IPS-18a (cell line): ENCODE results near the gene MED15.

Experiments used
- H3K27ac ChIP-seq: one replicate; pipeline ENCODE4 v1.5.1; 2013; ENCODE audit warnings: low read length
- H3K27me3 ChIP-seq: one replicate; pipeline ENCODE4 v1.6.1; 2013; ENCODE audit warnings: mild to moderate bottlenecking, low read length; ENCODE audit not compliant: control insufficient read depth, insufficient read depth
- H3K36me3 ChIP-seq: one replicate; pipeline ENCODE4 v1.6.1; 2013; ENCODE audit warnings: low read depth, low read length; ENCODE audit not compliant: control insufficient read depth
- H3K4me1 ChIP-seq: one replicate; pipeline ENCODE4 v1.6.1; 2013; ENCODE audit warnings: low read depth, low read length; ENCODE audit not compliant: control insufficient read depth
- H3K4me3 ChIP-seq: one replicate; pipeline ENCODE4 v1.5.1; 2013; ENCODE audit warnings: low read length
- H3K9ac ChIP-seq: one replicate; pipeline ENCODE4 v1.6.1; 2013; ENCODE audit warnings: mild to moderate bottlenecking, low read length, moderate library complexity
- H3K9me3 ChIP-seq: one replicate; pipeline ENCODE4 v1.6.1; 2013; ENCODE audit warnings: low read depth, low read length; ENCODE audit not compliant: control insufficient read depth

The MED15 gene

GRCh38 chr22:20624161-20624616 is 116.8 kb downstream of the MED15 start:
- Histone ChIP-seq H3K4me1 (no peaks in the 10 kb centered on the region), H3K27ac (no peak overlapping the region), H3K9ac (no peak overlapping the region), H3K9me3 (no peaks in the 10 kb centered on the region), H3K36me3 (no peaks in the 10 kb centered on the region), H3K27me3 (no peaks in the 10 kb centered on the region), H3K4me3 (no peak overlapping the region)

GRCh38 chr22:20625270-20625669 is 117.9 kb downstream of the MED15 start:
- H3K4me3 ChIP-seq = no peak overlapping the region
- H3K36me3 ChIP-seq = no peaks in the 10 kb centered on the region
- no peak overlapping the region for H3K27ac ChIP-seq
- H3K27me3 ChIP-seq = no peaks in the 10 kb centered on the region
- H3K9me3 ChIP-seq = no peaks in the 10 kb centered on the region
- no peak overlapping the region for H3K9ac ChIP-seq
- H3K4me1 ChIP-seq = no peaks in the 10 kb centered on the region

GRCh38 chr22:20626811-20627210 is 119.4 kb downstream of the MED15 start:
- Histone ChIP-seq H3K4me1 (no peaks in the 10 kb centered on the region), H3K9ac (no peak overlapping the region), H3K36me3 (no peaks in the 10 kb centered on the region), H3K4me3 (no peak overlapping the region), H3K9me3 (no peaks in the 10 kb centered on the region), H3K27me3 (no peaks in the 10 kb centered on the region), H3K27ac (no peak overlapping the region)

GRCh38 chr22:20627432-20627831 is 120.0 kb downstream of the MED15 start:
- Histone ChIP-seq H3K9me3 (no peaks in the 10 kb centered on the region), H3K4me1 (no peaks in the 10 kb centered on the region), H3K4me3 (no peak overlapping the region), H3K27ac (no peak overlapping the region), H3K9ac (no peak overlapping the region), H3K27me3 (no peaks in the 10 kb centered on the region), H3K36me3 (no peaks in the 10 kb centered on the region)

- Histone ChIP-seq H3K27me3 (no peaks in the 10 kb centered on the region), H3K27ac (no peak overlapping the region), H3K36me3 (no peaks in the 10 kb centered on the region), H3K9ac (no peak overlapping the region), H3K9me3 (no peaks in the 10 kb centered on the region), H3K4me1 (peaks cover 3% of the 10 kb centered on the region), H3K4me3 (no peak overlapping the region)
Measured at GRCh38 chr22:20628081-20628939, 120.9 kb downstream of the MED15 start.

GRCh38 chr22:20629401-20629800 is 122.0 kb downstream of the MED15 start:
- Histone ChIP-seq H3K4me1 (peaks cover 3% of the 10 kb centered on the region), H3K36me3 (no peaks in the 10 kb centered on the region), H3K27me3 (no peaks in the 10 kb centered on the region), H3K9me3 (no peaks in the 10 kb centered on the region), H3K4me3 (no peak overlapping the region), H3K27ac (no peak overlapping the region), H3K9ac (no peak overlapping the region)

GRCh38 chr22:20630873-20631617 is 123.6 kb downstream of the MED15 start:
- H3K4me3 ChIP-seq = no peak overlapping the region
- H3K27me3 ChIP-seq = no peaks in the 10 kb centered on the region
- no peak overlapping the region for H3K9ac ChIP-seq
- no peaks in the 10 kb centered on the region for H3K36me3 ChIP-seq
- H3K27ac ChIP-seq = no peak overlapping the region
- no peaks in the 10 kb centered on the region for H3K9me3 ChIP-seq
- peaks cover 3% of the 10 kb centered on the region for H3K4me1 ChIP-seq

GRCh38 chr22:20632082-20632481 is 124.7 kb downstream of the MED15 start:
- no peaks in the 10 kb centered on the region for H3K36me3 ChIP-seq
- H3K9ac ChIP-seq = no peak overlapping the region
- no peaks in the 10 kb centered on the region for H3K27me3 ChIP-seq
- H3K4me1 ChIP-seq = peaks cover 3% of the 10 kb centered on the region
- H3K4me3 ChIP-seq = no peak overlapping the region
- H3K9me3 ChIP-seq = no peaks in the 10 kb centered on the region
- H3K27ac ChIP-seq = no peak overlapping the region

GRCh38 chr22:20632518-20632917 is 125.1 kb downstream of the MED15 start:
- H3K4me1 ChIP-seq = peaks cover 3% of the 10 kb centered on the region
- H3K36me3 ChIP-seq = no peaks in the 10 kb centered on the region
- H3K9me3 ChIP-seq = no peaks in the 10 kb centered on the region
- no peaks in the 10 kb centered on the region for H3K27me3 ChIP-seq
- H3K27ac ChIP-seq = no peak overlapping the region
- no peak overlapping the region for H3K9ac ChIP-seq
- no peak overlapping the region for H3K4me3 ChIP-seq

GRCh38 chr22:20634560-20635226 is 127.3 kb downstream of the MED15 start:
- Histone ChIP-seq H3K9me3 (no peaks in the 10 kb centered on the region), H3K9ac (no peak overlapping the region), H3K4me1 (peaks cover 3% of the 10 kb centered on the region), H3K36me3 (no peaks in the 10 kb centered on the region), H3K27ac (no peak overlapping the region), H3K4me3 (no peak overlapping the region), H3K27me3 (no peaks in the 10 kb centered on the region)

GRCh38 chr22:20635227-20635591 is 127.8 kb downstream of the MED15 start:
- H3K9me3 ChIP-seq = no peaks in the 10 kb centered on the region
- peaks cover 3% of the 10 kb centered on the region for H3K4me1 ChIP-seq
- no peaks in the 10 kb centered on the region for H3K27me3 ChIP-seq
- no peak overlapping the region for H3K4me3 ChIP-seq
- no peak overlapping the region for H3K27ac ChIP-seq
- H3K36me3 ChIP-seq = no peaks in the 10 kb centered on the region
- no peak overlapping the region for H3K9ac ChIP-seq
